ENCODE measurements around the gene PHF24. TPM values are rescaled to one million over a fixed set of nuclear protein-coding genes. Genes with fewer than 3 reads are reported as not detected.

Gene PHF24
- total and polyA plus RNA-seq, 10 of the 15 experiments (the other 5 are each of a cell fraction or from before 2014, with no cell fraction given) = 0.02 to 0.04 TPM; not detected in 8

- TF ChIP-seq, protein P1, sequence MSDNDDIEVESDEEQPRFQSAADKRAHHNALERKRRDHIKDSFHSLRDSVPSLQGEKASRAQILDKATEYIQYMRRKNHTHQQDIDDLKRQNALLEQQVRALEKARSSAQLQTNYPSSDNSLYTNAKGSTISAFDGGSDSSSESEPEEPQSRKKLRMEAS (IDR thresholded peaks at IDR 0.05; ENCODE audit: low read depth, low read length) = 0 out of 2 replicates have a peak, but pooled peaks have one; percentile 37
- TF ChIP-seq ZBED1 (IDR thresholded peaks at IDR 0.05; ENCODE audit: borderline replicate concordance) (no peak), KLF5 (IDR thresholded peaks at IDR 0.05; ENCODE audit: partially characterized antibody) (no peak), RAD51 (IDR thresholded peaks at IDR 0.05) (no peak)
Measured at GRCh38 chr9:34993502-34994259, 35.6 kb downstream of the PHF24 start (continued).

GRCh38 chr9:34994260-34994899 is 36.3 kb downstream of the PHF24 start:
- FAIRE-seq (peak; percentile 65), DNase-seq (ENCODE audit: low read depth, low spot score) (no peak), ATAC-seq (no peak)
- ChIA-PET CTCF (interaction anchor here (0.6 to 7.4 kb wide), 13 partner anchors 10 to 760 kb away, joined by 3 to 63 read pairs (median 3); partner anchors contain the start of genes ATOSB and PIGO), RAD21 (ENCODE audit: unreplicated experiment) (interaction anchor here (1.3 to 2.7 kb wide), 5 partner anchors 10 to 120 kb away, joined by 5 to 14 read pairs (median 7); no protein-coding TSS in a partner anchor), POLR2A (interaction anchor here (0.5 to 3.6 kb wide), 7 partner anchors 8 to 121 kb away, joined by 3 to 18 read pairs (median 3); partner anchors contain the start of genes ATOSB and VCP), SMC1A (ENCODE audit: uncharacterized antibody, unreplicated experiment) (interaction anchor here (0.6 to 4.5 kb wide), 9 partner anchors 10 to 102 kb away, joined by 3 to 33 read pairs (median 4); partner anchors contain the start of genes FANCG and PIGO)
- peak overlapping the region; percentile 69; the same call in 1 of the 2 replicates for H3K27ac ChIP-seq (ENCODE audit: control insufficient read depth, insufficient read depth)
- 0 out of 4 replicates have a peak, but pooled peaks cover 0 to 2% of the 10 kb centered on the region in 2 experiments for H3K36me3 ChIP-seq (ENCODE audit: control insufficient read depth in 2 of 2, insufficient read depth in 2 of 2, low read length in 1 of 2)
- peak overlapping the region; percentile 35; the same call in 1 of the 2 replicates for H3K4me2 ChIP-seq (ENCODE audit: control insufficient read depth, insufficient read depth)
- WGBS (ENCODE audit: insufficient coverage, insufficient replicate concordance, low lambda C conversion rate, missing lambda C conversion rate) = 63% methylated on average over 4 of the region's 4 CpGs
- H2AFZ ChIP-seq (ENCODE audit: control insufficient read depth, low read depth, low read length) = peak overlapping the region; percentile 79
- peaks cover 33% of the 10 kb centered on the region for H3K4me1 ChIP-seq (ENCODE audit: control insufficient read depth, insufficient read depth, low read length)
- H3K79me2 ChIP-seq (ENCODE audit: control insufficient read depth, insufficient read depth, low read length) = no peaks in the 10 kb centered on the region
- no peaks in the 10 kb centered on the region for H3K9me3 ChIP-seq (replicated peaks; ENCODE audit: control insufficient read depth, insufficient read depth, low read length)
- H3K9ac ChIP-seq (ENCODE audit: control insufficient read depth, insufficient read depth, low read length) = no peak overlapping the region
- TF ChIP-seq NBN (IDR thresholded peaks at IDR 0.05) = 0 out of 2 replicates have a peak, but pooled peaks have one; percentile 56
- TF ChIP-seq TCF3 (IDR thresholded peaks at IDR 0.05; ENCODE audit: borderline replicate concordance, insufficient read depth, low read depth, low read length) = no peak
- TF ChIP-seq MTA2 (IDR thresholded peaks at IDR 0.05; ENCODE audit: low read depth) = 0 out of 2 replicates have a peak, but pooled peaks have one; percentile 15
- peak in 1 of 2 experiments; percentile 31; a peak in 1 of 4 replicates for TF ChIP-seq IKZF2 (IDR thresholded peaks at IDR 0.05)
- TF ChIP-seq, protein P2, sequence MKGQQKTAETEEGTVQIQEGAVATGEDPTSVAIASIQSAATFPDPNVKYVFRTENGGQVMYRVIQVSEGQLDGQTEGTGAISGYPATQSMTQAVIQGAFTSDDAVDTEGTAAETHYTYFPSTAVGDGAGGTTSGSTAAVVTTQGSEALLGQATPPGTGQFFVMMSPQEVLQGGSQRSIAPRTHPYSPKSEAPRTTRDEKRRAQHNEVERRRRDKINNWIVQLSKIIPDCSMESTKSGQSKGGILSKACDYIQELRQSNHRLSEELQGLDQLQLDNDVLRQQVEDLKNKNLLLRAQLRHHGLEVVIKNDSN (IDR thresholded peaks at IDR 0.05; ENCODE audit: borderline replicate concordance, extremely low read length, insufficient read depth, low read depth, low read length) = no peak
- peak; percentile 32 to 56 (median 45) for TF ChIP-seq CTCF (IDR thresholded peaks at IDR 0.05 in 2 of 3, conservative IDR thresholded peaks at IDR 0.05 in 1 of 3; ENCODE audit: control insufficient read depth in 2 of 3, extremely low read depth in 1 of 3, insufficient read depth in 1 of 3, low read depth in 3 of 3, low read length in 3 of 3)
- TF ChIP-seq IKZF1 (conservative IDR thresholded peaks at IDR 0.05) = 0 out of 2 replicates have a peak, but pooled peaks have one; percentile 54
- H4K20me1 ChIP-seq (ENCODE audit: control insufficient read depth, insufficient read depth) = no peaks in the 10 kb centered on the region
- no peaks in the 10 kb centered on the region for H3K27me3 ChIP-seq (replicated peaks in 1 of 2; ENCODE audit: control insufficient read depth in 2 of 2, insufficient read depth in 2 of 2, low read length in 1 of 2)
- BruUV-seq (replicated peaks) = TSS peak; percentile 39
- in situ Hi-C loops (cut with MboI) = no loop called here
- intact Hi-C loops (cut with micrococcal nuclease; ENCODE audit: unreplicated experiment) = no loop called here
- H3K4me3 ChIP-seq = no peak overlapping the region
